Ecto neural progenitor cell (in vitro differentiated cells): ENCODE measurements around the gene NCOA4.
"Not testable (repeated sequence)": the region's sequence is repeated elsewhere in the genome, so short reads cannot be mapped to it uniquely, and the experiment has no call there.

Experiments used
- DNase-seq: peaks from one replicate; pipeline ENCODE4 v3.0.0-alpha.2; 2018; ENCODE audit warnings: low spot score

The NCOA4 gene

DNA sequence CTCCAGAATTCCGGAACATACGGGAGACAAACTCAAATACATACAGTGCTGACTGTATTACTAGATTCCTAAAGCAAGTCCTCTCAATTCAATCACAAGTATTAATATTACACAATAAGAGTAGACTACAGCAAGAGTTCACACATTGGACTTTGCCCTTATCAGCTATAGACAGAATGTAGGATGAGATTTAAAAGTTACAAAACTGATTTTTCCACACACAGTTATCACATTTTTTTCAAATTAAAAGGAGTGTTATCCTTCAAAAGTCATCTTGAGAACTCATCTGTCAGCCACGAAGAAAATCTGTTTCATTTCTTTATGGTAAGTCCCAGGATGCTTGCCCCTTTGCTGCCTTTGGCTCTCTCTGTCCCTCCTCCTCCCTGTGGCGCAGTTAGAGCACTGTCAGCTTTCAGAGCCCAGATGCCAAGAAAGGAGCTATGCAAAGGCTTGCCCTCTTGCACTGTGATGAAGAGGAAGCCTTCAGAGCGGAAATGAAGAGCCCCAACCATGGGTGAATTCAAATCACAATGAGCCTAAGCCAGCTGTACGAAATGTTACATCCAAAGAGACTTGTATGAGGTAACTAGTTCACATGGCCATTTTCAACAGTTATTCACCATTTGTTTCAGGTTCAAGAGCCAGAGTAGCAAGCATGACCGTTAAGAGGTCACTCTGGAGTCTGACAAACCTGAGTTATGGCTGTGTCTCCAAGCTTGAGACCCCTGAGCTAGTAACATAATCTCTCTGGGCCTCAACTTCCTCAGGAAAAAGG, 10.7 kb downstream of the NCOA4 start:
- no peak for DNase-seq

DNA sequence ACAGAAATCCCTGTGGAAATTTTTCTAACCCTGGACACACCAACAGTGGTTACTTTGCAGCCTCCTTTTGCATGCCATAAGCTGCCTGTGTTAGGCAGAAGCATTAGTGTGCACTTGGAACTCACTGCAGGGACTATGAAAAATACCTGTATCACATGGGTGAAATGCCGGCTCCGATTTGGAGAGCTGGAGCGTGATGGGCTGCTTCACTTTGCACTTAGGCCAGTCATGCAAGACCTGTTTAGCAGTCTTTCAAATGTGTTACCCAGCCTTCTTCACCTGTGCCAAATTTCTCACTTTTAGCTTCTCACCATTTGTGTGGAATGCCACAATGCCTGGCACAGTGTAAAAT, 11.3 kb downstream of the NCOA4 start:
- no peak for DNase-seq

DNA sequence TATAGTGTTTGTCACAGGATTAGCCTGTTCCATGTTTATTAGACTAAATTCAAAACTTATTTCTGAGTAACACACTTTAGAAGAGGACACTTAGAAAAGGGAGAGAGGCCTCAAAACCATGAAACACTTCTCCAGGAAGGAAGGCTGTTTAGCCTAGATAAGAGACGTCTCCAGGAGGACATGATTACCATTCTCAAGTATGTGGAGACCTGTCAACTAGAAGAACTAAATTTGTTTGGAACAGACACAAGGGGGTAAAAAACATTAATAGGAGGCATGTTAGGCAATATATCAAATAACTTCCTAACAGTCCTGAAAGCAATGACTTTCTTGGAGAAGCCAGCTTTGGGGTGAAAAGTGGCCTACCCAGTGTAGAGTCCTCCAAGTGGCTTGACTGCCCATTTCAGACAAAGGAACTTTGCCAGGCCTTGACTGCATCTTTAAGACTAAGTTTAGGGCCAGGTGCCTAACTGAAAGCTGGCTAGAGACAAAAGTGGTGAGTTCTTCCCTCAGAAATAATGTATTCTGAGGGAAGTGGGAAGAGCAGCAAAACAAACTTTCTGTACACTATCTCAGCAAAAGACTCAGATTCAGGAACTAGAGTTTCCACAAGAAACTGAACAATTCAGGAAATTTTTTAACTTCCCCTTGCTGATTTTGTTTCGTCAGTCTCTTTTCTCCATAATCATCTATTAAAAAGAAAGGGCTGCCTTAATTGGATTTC, 11.8 kb downstream of the NCOA4 start:
- no peak for DNase-seq

DNA sequence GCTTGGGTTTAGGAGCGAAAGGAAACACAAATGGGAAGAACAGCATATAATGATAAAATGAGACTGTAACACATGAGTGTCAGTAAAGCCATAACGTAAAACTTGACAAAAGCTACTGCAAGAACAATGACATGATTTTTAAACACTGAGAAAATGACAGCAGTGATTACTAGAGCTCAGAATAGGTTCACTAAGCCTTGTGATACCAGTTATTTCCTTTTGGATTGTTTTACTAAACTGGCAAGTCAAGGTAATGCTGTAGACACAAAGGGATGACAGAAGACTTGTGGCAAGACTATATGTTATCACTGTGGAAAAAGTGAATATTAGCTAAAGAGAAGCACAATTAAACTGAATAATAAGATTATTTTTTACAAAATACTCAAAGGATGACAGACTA, 12.7 kb downstream of the NCOA4 start:
- no peak for DNase-seq

DNA sequence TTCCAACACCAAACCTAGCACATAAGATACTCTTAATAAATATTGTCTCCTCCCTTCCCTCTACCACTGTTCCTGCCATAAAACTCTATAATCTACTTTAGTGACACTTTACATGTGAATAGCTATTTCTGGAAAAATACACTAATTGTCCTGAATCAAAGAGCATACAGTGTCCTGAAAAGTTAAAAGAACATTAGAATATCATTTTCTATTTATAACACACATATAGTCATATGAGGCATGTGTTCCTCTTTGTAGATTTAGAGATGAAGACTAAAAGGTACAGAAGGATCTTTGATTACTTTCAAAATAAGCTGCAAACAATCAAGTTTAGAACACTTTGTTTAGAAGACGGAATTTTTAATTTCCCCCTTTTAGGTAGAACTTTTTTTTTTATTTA, 13.6 kb downstream of the NCOA4 start:
- no peak for DNase-seq

DNA sequence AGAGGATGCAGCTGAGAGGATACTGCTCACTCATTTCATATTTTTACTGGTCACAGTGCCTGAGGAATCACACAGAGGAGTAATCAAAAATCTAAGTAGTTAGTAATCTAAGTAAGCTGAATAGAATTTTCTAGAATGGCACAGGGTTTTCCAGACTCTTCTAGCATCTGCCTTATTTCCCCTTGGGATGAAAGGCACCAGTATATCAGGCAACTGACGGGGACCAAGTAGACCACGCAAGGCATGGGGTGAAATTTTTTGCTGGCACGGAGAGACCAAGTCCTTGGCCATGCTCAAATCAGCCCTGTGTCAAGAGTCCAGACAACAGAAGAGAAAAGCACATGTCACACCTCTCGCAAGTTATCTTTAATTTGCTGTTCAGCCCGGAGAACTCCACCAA, 14.2 kb downstream of the NCOA4 start:
- DNase-seq = no peak

DNA sequence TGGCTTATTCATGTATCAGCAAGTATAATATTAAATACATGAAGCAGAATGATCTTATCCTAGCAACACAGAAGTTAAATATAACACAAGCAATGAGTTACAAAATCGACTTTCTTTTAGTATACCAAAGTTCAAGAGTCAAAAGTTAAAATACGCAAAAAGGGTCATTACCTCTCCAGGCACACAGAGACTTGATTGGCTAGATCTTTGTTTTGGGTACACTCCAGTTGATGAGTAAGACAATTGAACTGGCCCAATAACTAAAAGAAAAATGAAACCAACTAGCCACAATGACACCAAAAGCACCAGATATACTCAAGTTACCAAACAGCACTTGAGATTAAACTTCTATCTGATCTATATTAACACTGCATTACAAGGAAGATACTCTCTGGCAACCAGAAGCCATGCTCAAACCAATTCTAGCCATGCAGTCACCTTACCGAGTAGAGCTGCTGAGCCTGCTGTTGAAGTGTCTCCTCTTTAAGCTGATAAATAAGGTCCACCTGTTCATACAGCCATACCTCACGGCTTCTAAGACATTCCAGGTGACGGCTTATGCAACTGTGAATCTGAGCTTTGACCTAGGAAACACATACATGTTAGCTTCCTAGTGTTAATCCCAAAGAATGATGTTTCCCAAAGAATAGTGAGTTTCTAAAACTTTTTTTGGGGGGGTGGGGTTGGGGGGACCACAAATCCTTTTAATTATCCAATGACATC, 15.6 kb downstream of the NCOA4 start:
- DNase-seq = no peak

DNA sequence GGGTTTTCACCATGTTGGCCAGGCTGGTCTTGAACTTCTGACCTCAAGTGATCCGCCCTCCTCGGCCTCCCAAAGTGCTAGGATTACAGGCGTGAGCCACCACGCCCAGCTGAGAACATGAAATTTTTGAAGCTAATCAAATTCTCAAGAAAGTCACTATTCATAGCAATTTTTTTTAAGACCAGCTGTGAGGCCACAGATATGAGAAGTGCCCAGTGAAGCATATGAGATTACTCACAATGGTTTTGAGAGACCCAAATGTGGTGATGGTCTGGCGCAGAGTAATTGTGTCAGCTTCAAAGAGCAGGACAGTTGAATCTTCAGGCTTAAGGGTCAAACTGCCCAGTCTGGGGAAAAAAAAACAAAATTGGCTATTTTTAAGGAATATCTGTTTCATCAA, 16.2 kb downstream of the NCOA4 start:
- DNase-seq = no peak

DNA sequence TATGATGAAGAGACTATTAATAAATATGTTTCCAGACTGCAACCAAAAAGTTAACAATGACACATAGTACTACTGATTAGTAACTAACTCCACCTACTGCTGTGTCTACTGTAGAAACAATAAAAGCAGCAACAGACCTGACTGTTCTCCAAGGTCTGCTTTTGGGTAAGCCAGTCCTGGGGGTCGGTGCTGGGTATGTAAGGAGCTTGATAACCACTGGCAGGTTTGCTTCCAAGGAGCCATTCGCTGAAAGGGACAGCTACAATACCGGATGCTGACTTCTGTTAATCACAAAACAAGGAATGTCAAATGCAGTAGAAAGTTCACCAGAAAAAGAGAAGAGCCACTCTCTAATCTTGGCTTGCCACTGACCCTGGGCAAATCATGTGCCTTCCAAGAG, 17.7 kb downstream of the NCOA4 start:
- DNase-seq = no peak

DNA sequence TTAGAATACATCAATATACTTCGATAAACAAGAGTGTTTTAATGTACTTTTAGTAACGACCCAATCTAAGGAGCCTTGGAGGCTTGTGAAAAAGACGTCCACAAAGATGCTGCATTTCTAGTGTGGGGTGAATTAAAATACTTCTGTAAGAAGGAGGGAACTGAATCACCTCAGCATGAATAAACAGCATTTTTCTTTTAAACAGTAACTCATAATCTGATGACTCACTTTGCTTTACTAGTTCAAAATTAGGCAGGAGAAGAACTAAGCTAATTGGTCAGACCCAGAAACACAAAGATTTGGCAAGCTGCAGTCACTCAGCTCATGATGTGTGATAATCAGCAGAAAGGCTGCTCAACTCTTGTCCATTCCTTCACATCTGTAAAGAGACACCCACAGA, 24.2 kb downstream of the NCOA4 start:
- no peak for DNase-seq

DNA sequence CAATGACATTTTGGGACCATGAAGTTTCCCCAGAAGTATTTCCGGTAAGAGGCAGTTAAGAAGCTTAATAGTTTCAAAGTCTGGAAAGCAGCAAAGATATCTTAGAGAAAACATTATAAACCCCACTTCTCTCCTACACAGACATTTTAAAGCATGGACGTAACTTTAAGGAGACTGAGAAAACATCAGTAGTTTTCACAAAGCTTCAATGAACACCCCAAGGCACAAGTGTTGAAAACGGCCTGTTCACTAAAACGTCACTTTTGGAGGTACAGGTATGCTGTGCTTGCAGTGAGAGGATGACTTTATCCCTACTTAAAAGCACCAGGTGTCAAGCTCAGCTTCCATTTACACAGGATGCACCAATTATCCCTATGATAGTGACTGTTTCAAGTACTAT, 25.0 kb downstream of the NCOA4 start:
- no peak for DNase-seq

DNA sequence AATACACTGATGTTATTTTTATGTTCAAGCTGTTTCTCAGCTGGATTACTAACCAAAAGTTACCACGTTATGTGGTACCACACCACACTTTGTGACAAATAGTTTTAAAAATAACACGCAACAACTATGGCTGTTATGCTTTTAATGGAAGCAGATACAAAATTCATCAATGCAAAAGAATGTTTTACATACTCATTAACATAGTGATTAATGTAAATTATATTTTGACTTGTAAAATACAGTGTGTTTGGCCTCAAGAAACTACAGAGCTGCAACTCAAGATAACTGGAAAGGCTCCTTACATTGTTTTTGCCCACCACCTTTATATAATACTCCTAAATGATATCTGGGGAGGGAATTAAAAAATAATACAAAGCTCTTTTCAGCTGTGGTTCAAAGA, 25.5 kb downstream of the NCOA4 start:
- DNase-seq = no peak

DNA sequence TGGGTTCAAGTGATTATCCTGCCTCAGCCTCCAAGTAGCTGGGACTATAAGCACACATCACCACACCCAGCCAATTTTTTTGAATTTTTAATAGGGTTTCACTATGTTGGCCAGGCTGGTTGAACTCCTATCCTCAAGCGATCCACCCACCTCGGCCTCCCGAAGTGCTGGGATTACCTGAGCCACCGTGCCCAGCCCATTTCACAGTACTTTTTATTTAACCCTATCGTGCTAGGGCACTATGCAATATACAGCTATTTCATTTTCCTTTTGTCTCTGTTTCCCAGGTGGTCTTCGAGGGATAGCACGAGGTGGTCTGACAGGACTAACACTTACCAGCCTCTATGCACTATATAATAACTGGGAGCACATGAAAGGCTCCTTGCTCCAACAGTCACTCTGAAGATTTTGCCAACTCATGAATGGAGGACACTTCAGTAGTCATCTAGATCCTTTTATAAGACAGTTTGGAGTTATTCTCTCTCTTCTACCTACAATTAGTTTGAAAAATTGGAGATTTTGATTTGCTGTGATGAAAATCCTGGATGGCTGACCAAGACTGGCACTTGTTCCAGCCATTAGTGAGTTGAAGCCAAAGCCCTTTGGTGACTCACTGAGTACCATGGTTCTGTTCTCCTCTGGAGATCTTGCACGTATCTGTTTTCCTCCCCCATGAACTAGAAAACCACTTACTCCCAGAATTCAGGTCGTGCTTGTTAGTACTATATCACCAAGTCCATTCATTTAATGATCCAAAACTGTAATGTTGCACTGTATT, 27.3 kb downstream of the NCOA4 start:
- no peak for DNase-seq

DNA sequence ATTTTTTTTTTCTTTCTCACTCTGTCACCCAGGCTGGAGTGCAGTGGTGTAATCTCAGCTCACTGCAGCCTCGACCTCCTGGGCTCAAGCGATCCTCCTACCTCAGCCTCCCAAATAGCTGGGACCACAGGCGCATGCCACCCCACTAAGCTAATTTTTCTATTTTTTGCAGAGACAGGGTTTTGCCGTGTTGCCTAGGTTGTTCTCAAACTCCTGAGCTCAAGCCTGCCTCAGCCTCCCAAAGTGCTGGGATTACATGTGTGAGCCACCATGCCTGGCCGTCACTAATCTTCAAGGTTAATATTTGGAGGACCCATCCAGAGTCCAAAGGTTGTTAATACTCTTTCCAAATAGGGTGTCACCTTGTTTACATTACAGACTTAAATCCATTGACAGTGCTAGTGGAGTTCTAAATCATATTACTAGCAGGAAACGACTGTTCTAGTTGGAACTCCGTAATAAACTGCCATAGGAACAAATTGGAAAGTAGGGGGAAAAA, 28.2 kb downstream of the NCOA4 start:
- DNase-seq = not testable (repeated sequence)

DNA sequence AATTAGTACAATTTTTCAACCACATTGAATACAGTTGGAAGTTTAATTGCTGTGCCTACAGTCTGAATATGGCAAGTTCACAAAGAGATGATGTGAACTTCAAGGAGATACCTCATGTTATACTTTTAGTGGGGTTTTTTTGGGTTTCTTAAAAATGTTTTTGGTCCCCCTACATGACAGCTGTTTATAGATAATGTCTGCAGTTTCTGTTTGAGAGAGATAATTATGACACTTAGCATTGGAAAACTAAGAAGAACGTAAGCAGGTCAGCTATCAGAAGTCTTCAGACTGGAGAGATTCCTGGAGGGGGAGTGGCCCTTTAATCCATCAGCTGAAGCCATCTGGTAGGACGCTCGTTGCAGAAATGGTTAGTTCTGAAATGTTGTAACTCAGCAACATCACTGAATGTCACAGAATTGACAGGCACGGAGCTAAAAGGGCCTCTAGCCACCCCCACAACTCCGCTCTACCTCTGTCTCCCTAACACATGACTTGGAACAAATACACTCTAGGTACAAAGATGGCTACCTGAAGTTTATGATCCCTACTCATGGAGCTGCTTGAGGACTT, 29.2 kb downstream of the NCOA4 start:
- no peak for DNase-seq

DNA sequence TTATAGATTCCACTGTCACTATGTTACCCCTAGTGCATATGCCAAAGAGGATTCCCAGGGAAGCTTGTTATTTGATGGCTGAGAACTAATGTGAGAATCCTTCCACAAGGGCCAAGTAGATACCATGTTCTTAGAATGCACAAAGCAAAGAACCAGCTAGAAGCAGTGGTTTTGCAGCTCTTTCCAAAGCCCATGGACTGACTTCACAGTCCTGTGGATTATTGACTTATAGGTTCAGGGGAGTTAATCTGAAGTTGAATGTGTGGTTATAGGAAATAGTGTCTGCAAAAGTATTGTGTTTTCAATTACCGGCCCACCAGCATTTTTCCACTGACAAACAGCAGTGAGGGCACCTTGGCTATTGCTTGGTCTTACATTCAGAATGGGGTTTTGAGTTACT, 29.9 kb downstream of the NCOA4 start:
- no peak for DNase-seq

DNA sequence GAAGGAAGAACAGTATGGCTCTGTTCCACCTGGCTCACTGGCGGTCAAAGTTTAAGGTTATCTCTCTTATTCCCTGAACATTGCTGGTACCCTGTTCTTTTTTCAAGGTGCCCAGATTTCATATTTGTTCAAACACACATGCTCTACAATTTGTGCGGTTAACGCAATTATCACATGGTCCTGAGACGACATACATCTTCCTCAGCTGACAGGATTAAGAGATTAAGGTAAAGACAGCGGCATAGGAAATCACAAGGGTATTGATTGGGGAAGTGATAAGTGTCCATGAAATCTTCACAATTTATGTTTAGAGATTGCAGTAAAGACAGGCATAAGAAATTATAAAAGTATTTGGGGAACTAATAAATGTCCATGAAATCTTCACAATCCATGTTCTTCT, 30.5 kb downstream of the NCOA4 start:
- DNase-seq = not testable (repeated sequence)

DNA sequence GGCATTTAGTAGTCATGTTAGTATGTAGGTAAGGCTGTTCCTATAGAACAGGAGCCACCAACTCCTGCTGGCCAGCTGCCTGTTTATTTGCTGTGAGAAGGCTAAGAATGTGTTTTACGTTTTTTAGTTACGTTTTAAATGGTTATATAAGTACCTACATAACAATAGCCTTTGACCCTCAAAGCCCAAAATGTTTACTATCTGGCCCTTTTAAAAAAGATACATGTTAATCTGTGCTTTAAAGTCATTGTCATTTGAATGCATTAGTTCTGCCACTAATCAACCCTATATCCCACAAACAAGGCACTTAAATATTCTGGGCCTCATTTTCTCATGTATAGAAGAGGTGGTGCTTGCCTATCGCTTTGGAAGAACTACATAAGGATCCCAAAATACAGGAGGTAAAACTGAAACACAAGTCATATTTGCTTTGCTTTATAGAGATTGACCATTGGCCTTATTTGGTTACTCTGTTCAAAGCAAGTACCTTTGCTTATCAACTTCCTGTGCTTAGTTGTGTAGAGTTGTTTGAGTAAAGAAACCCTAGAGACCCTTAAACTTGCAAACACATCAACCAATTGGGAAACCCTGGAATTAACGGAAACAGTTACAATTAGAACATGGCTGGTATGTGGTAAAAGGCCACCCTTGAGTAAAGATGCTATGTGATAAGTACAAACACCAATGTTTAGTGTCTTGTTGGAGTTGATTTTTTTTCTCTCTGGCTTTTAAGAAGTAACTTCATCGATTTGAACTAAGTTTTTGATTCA, 32.2 kb downstream of the NCOA4 start:
- DNase-seq = no peak

DNA sequence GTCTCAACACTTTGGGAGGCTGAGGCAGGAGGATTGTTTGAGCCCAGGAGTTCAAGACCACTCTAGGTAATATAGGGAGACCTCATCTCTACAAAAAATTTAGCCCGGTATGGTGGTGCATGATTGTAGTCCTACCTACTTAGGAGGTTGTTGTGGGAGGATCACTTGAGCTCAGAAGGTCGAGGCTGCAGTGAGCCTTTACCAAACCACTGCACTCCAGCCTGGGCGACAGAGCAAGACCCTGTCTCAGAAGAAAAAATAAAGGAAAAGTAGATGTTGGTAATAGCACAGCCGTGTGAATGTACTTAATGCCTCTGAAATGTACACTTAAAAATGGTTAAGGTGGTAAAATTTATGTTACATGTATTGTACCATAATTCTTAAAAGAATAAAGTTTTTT, 32.9 kb downstream of the NCOA4 start:
- DNase-seq = no peak

DNA sequence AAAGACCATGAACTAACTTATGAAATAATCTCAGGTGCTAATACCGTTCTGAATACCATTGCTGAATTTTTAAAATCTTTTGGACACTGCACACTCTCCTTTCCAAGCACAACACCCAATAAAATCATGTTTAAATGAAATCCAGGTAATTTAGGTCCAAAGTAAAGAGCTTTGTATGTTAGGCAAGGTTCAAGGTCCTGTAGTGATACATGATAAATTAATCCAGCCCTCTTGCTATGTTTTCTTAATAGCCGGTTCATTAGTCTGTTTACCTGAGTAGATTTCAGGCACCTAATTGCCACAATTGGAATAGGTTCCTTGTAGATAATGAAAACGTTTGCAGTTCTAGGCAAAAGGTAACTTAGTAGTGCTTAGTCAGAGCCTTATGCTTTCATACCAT, 44.8 kb downstream of the NCOA4 start:
- not testable (repeated sequence) for DNase-seq

DNA sequence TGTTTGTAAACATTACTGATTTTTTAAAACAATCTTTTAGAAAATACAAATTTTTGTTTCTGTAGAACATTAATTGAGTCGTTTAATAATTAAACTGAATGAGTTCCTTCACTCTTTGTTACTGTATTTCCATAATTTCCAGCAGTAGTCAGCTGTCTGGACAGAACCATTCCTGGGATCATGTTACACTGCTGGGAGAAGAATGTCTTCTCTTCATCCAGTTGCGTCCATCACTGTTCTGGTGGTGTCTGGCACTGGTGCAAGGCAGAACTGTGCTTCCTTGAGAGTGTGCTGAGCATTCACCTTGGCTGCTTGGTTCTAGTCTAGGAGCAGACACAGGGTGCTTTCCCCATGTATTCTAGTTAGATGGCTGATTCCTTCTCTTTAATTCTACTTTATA, 46.0 kb downstream of the NCOA4 start:
- DNase-seq = not testable (repeated sequence)
